Measurements from ENCODE around the gene CD93.

CD93 gene

GRCh38 chr20:23074052-23074451 is 12.1 kb downstream of the CD93 start:
- no peak overlapping the region for H3K4me3 ChIP-seq (ENCODE audit: low read depth, low read length)
- no peak overlapping the region for H3K9ac ChIP-seq (ENCODE audit: low read depth, low read length)
- H3K4me1 ChIP-seq (ENCODE audit: control insufficient read depth, insufficient read depth, low read length): no peaks in the 10 kb centered on the region
- H3K27me3 ChIP-seq (ENCODE audit: control insufficient read depth, insufficient read depth, low read length): no peaks in the 10 kb centered on the region
- no peaks in the 10 kb centered on the region for H3K36me3 ChIP-seq (ENCODE audit: control insufficient read depth, insufficient read depth, low read length)
- no peaks in the 10 kb centered on the region for H3K9me3 ChIP-seq (ENCODE audit: control insufficient read depth, insufficient read depth, low read length)

- Histone ChIP-seq H3K9me3 (ENCODE audit: control insufficient read depth, insufficient read depth, low read length) (no peaks in the 10 kb centered on the region), H3K36me3 (ENCODE audit: control insufficient read depth, insufficient read depth, low read length) (no peaks in the 10 kb centered on the region), H3K4me1 (ENCODE audit: control insufficient read depth, insufficient read depth, low read length) (no peaks in the 10 kb centered on the region), H3K9ac (ENCODE audit: low read depth, low read length) (no peak overlapping the region), H3K27me3 (ENCODE audit: control insufficient read depth, insufficient read depth, low read length) (no peaks in the 10 kb centered on the region), H3K4me3 (ENCODE audit: low read depth, low read length) (no peak overlapping the region)
These were observed 13.1 kb downstream of the CD93 start for GRCh38 chr20:23072892-23073586.

DNA sequence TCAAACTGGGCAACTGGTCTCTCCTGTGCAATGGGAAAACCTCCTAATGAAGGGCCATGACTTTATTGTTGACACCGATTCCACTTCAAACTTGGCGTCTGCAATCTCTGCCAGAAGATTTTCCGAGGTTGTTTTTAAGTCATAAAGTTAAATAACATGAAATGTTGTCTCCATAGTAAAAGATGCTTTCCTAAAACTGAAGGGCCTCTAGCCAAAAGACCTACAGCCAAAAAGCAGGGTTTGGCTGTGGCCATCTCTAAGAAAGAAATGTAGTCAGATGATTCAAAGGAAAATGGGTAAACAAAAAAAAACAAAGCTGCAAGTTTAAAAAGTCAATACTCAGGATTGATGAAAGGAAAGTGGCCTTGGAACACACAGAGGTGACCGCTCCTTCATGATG is 14.1 kb downstream of the CD93 start:
- H3K27me3 ChIP-seq (ENCODE audit: control insufficient read depth, insufficient read depth, low read length): no peaks in the 10 kb centered on the region
- H3K9ac ChIP-seq (ENCODE audit: low read depth, low read length): no peak overlapping the region
- no peaks in the 10 kb centered on the region for H3K9me3 ChIP-seq (ENCODE audit: control insufficient read depth, insufficient read depth, low read length)
- no peaks in the 10 kb centered on the region for H3K36me3 ChIP-seq (ENCODE audit: control insufficient read depth, insufficient read depth, low read length)
- H3K4me3 ChIP-seq (ENCODE audit: low read depth, low read length): no peak overlapping the region
- H3K4me1 ChIP-seq (ENCODE audit: control insufficient read depth, insufficient read depth, low read length): no peaks in the 10 kb centered on the region

GRCh38 chr20:23071398-23071797 is 14.7 kb downstream of the CD93 start:
- Histone ChIP-seq H3K9me3 (ENCODE audit: control insufficient read depth, insufficient read depth, low read length) (no peaks in the 10 kb centered on the region), H3K36me3 (ENCODE audit: control insufficient read depth, insufficient read depth, low read length) (no peaks in the 10 kb centered on the region), H3K9ac (ENCODE audit: low read depth, low read length) (no peak overlapping the region), H3K4me1 (ENCODE audit: control insufficient read depth, insufficient read depth, low read length) (no peaks in the 10 kb centered on the region), H3K4me3 (ENCODE audit: low read depth, low read length) (no peak overlapping the region), H3K27me3 (ENCODE audit: control insufficient read depth, insufficient read depth, low read length) (no peaks in the 10 kb centered on the region)

GRCh38 chr20:23069108-23069507 is 17.0 kb downstream of the CD93 start:
- Histone ChIP-seq H3K9me3 (ENCODE audit: control insufficient read depth, insufficient read depth, low read length) (no peaks in the 10 kb centered on the region), H3K27me3 (ENCODE audit: control insufficient read depth, insufficient read depth, low read length) (no peaks in the 10 kb centered on the region), H3K9ac (ENCODE audit: low read depth, low read length) (no peak overlapping the region)

DNA sequence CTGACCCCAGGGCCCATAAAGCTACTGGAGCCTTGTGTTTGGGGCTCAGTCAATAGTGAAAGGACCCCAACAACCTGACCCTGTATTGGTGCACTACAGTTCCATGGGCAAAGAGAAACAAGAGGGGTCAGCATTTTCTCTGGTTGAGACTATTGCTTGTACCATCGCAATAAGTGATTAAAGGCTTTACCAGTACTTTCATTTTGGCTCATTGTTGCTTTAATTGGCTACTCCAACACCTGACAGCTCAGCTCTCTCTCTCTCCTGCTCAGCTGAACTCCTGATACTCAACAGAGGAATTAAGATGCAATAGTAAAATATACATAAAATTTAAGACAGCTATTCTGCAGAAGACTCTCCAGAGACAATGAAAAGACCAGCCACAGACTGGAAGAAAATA is 17.8 kb downstream of the CD93 start:
- Histone ChIP-seq H3K4me3 (ENCODE audit: low read depth, low read length) (no peak overlapping the region), H3K9ac (ENCODE audit: low read depth, low read length) (no peak overlapping the region), H3K36me3 (ENCODE audit: control insufficient read depth, insufficient read depth, low read length) (no peaks in the 10 kb centered on the region), H3K9me3 (ENCODE audit: control insufficient read depth, insufficient read depth, low read length) (no peaks in the 10 kb centered on the region), H3K4me1 (ENCODE audit: control insufficient read depth, insufficient read depth, low read length) (no peaks in the 10 kb centered on the region), H3K27me3 (ENCODE audit: control insufficient read depth, insufficient read depth, low read length) (no peaks in the 10 kb centered on the region)

More at GRCh38 chr20:23069108-23069507, 17.0 kb downstream of the CD93 start:
- no peaks in the 10 kb centered on the region for H3K36me3 ChIP-seq (ENCODE audit: control insufficient read depth, insufficient read depth, low read length)
- no peaks in the 10 kb centered on the region for H3K4me1 ChIP-seq (ENCODE audit: control insufficient read depth, insufficient read depth, low read length)
- no peak overlapping the region for H3K4me3 ChIP-seq (ENCODE audit: low read depth, low read length)

DNA sequence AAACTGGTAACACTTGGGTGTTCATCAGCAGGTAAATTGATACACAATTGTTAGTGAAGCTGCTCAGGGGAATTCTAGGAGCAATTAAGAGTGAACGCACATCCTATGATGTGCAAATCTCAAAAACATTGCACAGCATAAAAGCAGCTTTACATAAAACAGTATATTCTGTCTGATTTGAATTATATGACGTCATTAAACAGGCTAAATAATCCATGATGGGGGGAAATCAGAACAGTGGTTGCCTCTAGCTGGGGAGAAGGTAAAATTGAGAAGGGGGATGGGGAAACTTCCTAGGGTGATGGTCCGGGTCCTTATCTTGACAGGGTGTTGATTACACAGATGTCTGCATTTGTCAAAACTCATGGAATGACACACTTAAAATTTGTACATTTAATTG is 19.4 kb downstream of the CD93 start:
- Histone ChIP-seq H3K9ac (ENCODE audit: low read depth, low read length) (no peak overlapping the region), H3K4me1 (ENCODE audit: control insufficient read depth, insufficient read depth, low read length) (peaks cover 12% of the 10 kb centered on the region), H3K36me3 (ENCODE audit: control insufficient read depth, insufficient read depth, low read length) (no peaks in the 10 kb centered on the region), H3K4me3 (ENCODE audit: low read depth, low read length) (no peak overlapping the region), H3K27me3 (ENCODE audit: control insufficient read depth, insufficient read depth, low read length) (no peaks in the 10 kb centered on the region), H3K9me3 (ENCODE audit: control insufficient read depth, insufficient read depth, low read length) (no peaks in the 10 kb centered on the region)

- no peak overlapping the region for H3K4me3 ChIP-seq (ENCODE audit: low read depth, low read length)
- H3K9me3 ChIP-seq (ENCODE audit: control insufficient read depth, insufficient read depth, low read length): no peaks in the 10 kb centered on the region
- peaks cover 14% of the 10 kb centered on the region for H3K4me1 ChIP-seq (ENCODE audit: control insufficient read depth, insufficient read depth, low read length)
- H3K36me3 ChIP-seq (ENCODE audit: control insufficient read depth, insufficient read depth, low read length): no peaks in the 10 kb centered on the region
- H3K27me3 ChIP-seq (ENCODE audit: control insufficient read depth, insufficient read depth, low read length): no peaks in the 10 kb centered on the region
- H3K9ac ChIP-seq (ENCODE audit: low read depth, low read length): no peak overlapping the region
These were observed 20.6 kb downstream of the CD93 start for GRCh38 chr20:23065266-23066201.

DNA sequence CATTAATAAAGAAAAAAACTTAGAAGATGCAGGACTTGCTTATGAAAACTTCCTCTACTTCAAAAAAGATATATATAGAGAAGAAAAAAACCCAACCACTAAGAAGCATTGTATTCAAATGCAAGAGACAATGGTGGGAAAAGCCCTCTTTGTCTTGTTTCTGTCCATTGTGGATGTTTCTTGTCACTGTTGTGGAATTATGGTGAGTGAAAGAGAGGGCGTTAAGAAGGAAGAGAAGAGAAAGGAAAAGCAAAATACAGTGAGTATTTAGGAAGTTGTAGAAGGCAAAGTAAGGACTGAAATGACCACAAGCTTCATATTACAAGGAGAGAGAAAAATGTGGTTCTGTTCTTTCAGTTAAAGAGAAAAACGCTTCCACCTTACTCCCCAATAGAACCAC is 22.5 kb downstream of the CD93 start:
- Histone ChIP-seq H3K4me1 (ENCODE audit: control insufficient read depth, insufficient read depth, low read length) (peaks cover 14% of the 10 kb centered on the region), H3K27me3 (ENCODE audit: control insufficient read depth, insufficient read depth, low read length) (no peaks in the 10 kb centered on the region), H3K9me3 (ENCODE audit: control insufficient read depth, insufficient read depth, low read length) (no peaks in the 10 kb centered on the region), H3K9ac (ENCODE audit: low read depth, low read length) (no peak overlapping the region), H3K4me3 (ENCODE audit: low read depth, low read length) (no peak overlapping the region), H3K36me3 (ENCODE audit: control insufficient read depth, insufficient read depth, low read length) (no peaks in the 10 kb centered on the region)

DNA sequence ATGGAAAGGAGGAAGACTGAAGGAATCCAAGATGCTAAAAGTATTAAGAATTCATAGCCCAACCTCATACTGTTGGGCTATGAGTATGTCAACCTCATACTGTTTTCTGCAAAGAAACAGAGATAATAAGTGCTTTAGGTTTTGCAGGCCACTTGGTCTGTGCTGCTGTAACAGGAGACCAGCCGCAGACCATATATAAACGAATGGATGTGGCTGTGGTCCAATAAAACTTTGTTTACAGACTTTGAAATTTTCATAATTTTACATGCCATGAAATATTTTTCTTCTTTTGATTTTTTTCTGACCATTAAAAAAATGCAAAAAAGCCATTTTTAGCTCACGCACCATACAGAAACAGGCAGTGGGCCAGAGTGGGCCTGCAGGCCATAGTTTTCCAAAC is 23.0 kb downstream of the CD93 start:
- Histone ChIP-seq H3K36me3 (ENCODE audit: control insufficient read depth, insufficient read depth, low read length) (no peaks in the 10 kb centered on the region), H3K4me1 (ENCODE audit: control insufficient read depth, insufficient read depth, low read length) (peaks cover 14% of the 10 kb centered on the region), H3K9me3 (ENCODE audit: control insufficient read depth, insufficient read depth, low read length) (no peaks in the 10 kb centered on the region), H3K9ac (ENCODE audit: low read depth, low read length) (no peak overlapping the region), H3K4me3 (ENCODE audit: low read depth, low read length) (no peak overlapping the region), H3K27me3 (ENCODE audit: control insufficient read depth, insufficient read depth, low read length) (no peaks in the 10 kb centered on the region)

- Histone ChIP-seq H3K4me3 (ENCODE audit: low read depth, low read length) (no peak overlapping the region), H3K4me1 (ENCODE audit: control insufficient read depth, insufficient read depth, low read length) (peaks cover 14% of the 10 kb centered on the region), H3K9me3 (ENCODE audit: control insufficient read depth, insufficient read depth, low read length) (no peaks in the 10 kb centered on the region), H3K9ac (ENCODE audit: low read depth, low read length) (no peak overlapping the region), H3K36me3 (ENCODE audit: control insufficient read depth, insufficient read depth, low read length) (no peaks in the 10 kb centered on the region), H3K27me3 (ENCODE audit: control insufficient read depth, insufficient read depth, low read length) (no peaks in the 10 kb centered on the region)
These were observed 23.5 kb downstream of the CD93 start for GRCh38 chr20:23062632-23063031.
